Measurements from ENCODE around the gene PLEKHN1.

PLEKHN1 gene

GRCh38 chr1:962381-963300 lies 3.6 kb upstream of the PLEKHN1 start:
- no peak for DNase-seq (ENCODE audit: low spot score)

- DNase-seq (ENCODE audit: low spot score), result no peak
These were observed 3.0 kb upstream of the PLEKHN1 start for GRCh38 chr1:963301-963651.

GRCh38 chr1:963746-964525 lies 2.3 kb upstream of the PLEKHN1 start:
- no peak for DNase-seq (ENCODE audit: low spot score)

DNA sequence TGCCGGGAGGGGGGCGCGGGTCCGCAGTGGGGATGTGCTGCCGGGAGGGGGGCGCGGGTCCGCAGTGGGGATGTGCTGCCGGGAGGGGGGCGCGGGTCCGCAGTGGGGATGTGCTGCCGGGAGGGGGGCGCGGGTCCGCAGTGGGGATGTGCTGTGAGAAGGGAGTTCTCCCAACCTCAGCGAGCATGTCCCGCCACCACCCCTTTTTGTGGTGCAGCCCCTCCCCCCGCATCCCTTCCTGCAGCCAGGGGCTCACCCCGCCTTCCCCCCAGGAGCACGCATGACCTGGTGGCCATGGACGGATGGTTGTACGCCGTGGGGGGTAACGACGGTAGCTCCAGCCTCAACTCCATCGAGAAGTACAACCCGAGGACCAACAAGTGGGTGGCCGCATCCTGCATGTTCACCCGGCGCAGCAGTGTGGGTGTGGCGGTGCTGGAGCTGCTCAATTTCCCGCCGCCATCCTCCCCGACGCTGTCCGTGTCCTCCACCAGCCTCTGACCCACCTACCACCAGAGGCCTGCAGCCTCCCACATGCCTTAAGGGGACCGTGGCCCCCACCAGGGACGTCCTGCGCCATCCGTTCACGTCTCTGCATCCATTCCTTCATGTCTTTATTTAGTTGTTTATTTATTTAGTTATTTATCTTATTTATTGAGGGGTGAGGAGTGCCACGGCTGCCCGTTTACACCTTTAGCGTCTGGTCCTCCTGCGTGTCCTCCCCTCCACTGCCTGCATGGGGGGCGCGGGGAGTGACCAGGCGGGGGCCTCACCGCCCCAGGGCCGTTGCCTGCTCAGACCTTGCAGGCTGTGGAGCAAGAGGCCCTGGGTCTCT lies 1.4 kb upstream of the PLEKHN1 start:
- no peak for DNase-seq (ENCODE audit: low spot score)

DNA sequence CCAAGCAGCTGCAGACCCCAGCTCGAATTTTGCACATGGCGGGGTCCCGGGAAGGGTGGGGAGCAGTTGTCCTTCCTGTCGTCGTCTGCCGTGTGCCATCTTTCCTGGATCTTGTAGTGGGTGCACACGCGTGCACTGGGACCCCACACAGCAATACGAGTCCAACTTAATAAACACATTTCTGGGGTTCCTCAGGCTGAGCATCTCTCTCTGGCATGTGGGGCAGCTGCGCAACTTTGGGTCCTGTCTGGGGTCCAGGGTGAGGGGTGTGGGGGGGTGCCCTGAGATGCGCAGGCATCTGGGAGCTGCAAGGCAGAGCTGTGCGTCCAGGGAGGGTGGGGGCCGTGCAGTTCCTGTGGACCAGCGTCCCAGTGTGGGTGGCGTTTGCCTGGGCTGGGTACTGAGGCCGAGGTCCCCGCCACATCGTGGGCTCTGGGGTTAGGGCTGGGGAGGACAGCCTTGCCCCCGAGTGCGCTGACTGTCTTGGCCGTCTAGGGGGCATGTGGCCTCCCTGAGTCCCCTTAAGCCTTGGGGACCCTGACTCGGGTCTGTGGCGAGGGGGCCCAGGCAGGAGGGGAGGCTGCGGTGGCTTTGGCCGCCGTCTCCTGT lies 652 bp upstream of the PLEKHN1 start:
- no peak for DNase-seq (ENCODE audit: low spot score)

GRCh38 chr1:966704-967300 lies 520 bp downstream of the PLEKHN1 start:
- no peak for DNase-seq (ENCODE audit: low spot score)

- no peak for DNase-seq (ENCODE audit: low spot score)
These were observed 1.4 kb downstream of the PLEKHN1 start for GRCh38 chr1:967466-968343.

DNA sequence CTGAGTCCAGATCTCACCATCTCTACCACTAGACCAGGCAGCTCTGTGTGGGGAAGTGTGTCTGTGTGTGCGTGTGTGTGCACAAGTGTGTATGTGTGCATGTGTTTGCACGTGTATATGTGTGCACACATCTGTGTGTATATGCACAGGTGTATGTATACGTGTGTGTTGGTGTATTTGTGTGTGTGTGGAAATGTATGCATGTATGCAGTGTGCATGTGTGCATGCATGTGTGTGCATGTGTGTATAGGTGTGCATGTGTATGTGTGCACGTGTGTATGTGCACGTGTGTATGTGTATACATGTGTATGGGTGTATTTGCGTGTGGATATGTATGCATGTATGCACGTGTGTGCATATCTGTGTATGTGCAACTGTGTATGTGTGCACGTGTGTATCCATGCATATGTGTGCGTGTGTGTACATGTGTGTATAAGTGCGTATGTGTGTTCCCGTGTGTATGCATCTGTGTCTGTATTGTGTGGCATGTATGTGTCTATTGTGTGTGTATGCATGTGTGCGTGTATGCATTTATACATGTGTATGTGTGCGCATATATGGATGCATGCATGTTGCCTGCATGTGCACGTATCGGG lies 3.1 kb downstream of the PLEKHN1 start:
- no peak for DNase-seq (ENCODE audit: low spot score)

- DNase-seq (ENCODE audit: low spot score), result no peak
These were observed 4.1 kb downstream of the PLEKHN1 start for GRCh38 chr1:970242-970972.

DNA sequence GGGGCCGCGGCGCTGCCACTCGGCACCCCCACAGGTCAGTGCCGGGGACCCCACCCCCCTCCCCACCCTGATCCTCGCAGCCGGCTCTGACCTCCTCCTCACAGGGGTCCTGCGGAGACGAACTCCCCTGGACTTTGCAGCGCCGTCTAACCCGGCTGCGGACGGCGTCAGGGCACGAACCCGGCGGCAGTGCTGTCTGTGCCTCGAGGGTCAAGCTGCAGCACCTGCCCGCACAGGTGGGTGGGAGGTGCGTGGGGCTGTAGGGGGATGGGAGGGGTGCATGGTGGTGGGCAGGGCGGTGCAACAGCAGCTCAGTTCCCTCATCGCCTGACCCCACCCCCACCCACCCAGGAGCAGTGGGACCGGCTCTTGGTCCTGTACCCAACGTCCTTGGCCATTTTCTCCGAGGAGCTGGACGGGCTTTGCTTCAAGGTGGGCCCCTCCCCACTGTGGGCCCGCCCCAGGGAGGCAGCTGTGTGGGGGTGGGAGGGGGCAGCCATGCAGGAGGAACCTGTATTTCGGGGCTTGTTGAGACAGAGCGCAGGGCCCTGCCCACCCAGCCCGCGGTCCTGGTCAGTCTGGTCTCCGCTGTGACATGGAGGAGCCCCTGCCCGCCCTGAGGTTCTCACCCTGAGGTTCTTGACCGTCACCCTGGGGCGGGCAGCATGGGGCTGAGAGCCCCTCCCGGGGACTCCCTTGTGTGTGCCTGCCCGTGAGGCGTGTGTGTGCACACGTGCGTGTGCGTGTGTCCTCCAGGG lies 4.9 kb downstream of the PLEKHN1 start:
- no peak for DNase-seq (ENCODE audit: low spot score)

DNA sequence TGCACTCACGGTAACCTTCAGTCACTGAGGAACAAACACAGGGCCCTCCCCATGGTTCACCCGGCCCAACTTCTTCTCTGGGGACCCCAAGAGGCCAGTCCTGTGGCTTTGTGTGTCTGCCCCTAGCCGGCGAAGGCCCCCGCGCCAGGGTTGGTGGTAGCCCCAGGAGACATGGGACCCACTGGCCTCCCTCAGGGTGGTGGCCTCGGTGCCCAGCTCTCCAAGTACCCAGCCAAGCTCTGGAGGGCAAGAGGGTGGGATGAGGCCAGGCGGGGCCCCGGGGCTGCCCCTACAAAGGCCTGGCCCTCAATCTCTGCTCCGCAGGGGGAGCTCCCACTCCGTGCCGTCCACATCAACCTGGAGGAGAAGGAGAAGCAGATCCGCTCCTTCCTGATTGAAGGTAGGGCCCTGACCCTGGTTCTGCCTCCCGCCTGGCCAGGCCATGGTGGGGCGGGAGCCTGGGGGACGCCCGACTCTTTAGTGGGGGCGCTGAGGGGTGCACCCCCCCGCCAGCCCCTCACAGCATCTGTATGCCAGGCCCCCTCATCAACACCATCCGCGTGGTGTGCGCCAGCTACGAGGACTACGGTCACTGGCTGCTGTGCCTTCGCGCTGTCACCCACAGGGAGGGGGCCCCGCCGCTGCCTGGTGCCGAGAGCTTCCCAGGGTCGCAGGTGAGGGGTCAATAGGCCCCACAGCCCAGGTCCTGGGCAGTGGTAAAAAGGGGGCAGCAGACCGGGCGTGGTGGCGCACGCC lies 5.6 kb downstream of the PLEKHN1 start:
- DNase-seq (ENCODE audit: low spot score), result no peak

- DNase-seq (ENCODE audit: low spot score), result no peak
These were observed 6.6 kb downstream of the PLEKHN1 start for GRCh38 chr1:972726-973458.

DNA sequence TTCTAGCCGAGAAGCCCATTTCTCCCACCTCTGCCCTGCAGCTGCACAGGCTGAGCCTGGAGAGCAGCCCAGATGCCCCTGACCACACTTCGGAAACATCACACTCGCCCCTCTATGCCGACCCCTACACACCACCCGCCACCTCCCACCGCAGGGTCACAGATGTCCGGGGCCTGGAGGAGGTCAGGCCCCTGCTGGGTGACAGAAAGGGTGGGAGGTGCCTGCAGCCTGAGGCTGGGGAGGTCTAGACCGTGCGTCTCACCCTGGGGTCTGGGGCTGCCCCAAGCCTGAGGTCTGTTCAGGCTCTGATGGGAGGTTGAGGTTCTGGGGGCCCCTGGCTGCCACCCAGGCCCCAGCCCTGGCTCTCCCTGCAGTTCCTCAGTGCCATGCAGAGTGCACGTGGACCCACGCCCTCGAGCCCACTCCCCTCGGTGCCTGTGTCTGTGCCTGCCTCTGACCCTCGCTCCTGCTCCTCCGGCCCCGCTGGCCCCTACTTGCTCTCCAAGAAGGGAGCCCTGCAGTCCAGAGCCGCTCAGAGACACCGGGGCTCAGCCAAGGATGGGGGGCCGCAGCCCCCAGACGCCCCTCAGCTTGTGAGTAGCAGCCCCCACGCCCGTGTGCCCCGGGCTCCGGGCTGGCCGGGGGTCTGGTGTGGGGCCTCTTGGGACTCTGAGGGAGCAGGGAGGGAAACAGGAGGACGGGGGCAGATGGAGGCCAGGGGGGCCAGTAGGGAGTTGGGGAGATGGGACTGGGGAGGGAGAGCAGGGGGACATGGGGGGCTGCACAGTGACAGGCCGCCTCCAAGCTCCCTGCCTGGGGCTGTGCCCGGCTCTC lies 7.4 kb downstream of the PLEKHN1 start:
- no peak for DNase-seq (ENCODE audit: low spot score)

DNA sequence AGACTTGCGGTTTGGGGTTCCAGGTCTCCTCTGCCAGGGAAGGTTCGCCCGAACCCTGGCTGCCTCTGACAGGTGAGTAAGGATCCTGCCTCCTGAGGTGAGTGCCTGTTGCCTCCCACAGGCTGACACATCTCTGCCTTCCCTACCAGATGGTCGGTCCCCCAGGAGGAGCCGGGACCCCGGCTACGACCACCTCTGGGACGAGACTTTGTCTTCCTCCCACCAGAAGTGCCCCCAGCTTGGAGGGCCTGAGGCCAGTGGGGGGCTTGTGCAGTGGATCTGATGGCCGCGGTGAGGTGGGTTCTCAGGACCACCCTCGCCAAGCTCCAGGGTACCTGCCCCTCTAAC lies 8.0 kb downstream of the PLEKHN1 start:
- no peak for DNase-seq (ENCODE audit: low spot score)

DNA sequence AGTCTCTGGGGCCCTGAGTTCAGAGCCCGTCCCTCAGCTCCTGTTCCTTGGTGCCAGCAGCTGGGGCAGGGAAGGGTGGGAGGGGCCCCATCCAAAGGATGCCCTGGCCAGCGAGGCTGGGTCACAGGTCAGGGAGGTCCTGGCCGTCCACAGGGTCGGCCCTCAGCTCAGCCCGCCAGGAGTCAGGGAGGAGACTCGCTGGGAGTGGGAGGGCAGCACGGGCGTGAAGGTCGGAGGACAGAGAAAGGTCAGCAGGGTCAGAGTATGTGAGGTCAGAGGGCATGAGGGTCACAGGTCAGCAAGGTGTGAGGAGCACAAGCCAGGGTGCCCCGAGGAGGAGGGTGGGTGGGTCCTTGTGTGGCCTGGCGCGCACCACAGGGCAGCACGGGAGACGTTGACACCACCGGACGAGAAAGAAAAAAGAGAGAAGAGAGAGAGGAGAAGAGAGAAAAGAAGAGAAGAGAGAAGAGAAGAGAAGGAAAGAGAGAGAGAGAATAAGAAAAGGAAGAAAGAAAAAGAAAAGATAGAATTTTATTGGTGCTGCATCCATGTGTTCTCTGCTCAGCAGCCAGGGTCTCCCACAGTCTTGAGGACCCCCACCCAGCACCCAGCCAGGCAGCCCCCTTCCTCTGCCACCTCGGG lies 8.5 kb downstream of the PLEKHN1 start:
- DNase-seq (ENCODE audit: low spot score), result no peak

DNA sequence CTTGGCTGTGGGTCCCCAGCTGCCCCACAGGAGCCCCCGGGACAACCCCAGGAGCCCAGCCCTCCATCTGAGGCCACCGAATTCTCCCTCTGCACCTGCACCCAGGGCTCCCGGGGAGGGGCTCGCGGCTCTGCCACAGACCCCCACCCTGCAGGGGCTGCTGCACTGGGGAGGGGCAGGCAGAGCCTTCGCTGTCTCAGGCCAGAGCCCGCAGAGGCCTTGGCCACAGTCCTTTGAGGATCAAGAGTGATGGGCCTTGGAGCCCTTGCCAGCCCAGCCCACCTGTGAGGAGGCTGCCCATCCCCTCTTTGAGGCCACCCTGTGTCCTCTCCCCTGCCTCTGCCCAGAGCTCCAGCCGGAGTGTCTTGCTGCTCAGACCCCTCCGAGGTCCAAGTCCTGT lies 9.1 kb downstream of the PLEKHN1 start:
- no peak for DNase-seq (ENCODE audit: low spot score)

Measured in cerebellar cortex (tissue), 1 donor.